Endothelial cell of umbilical vein (primary cell): Measurements from ENCODE around the gene SLC2A4. TPM values are rescaled to one million over a fixed set of nuclear protein-coding genes. Genes with fewer than 3 reads are reported as not detected.

Experiments
- BruUV-seq: library from RNA; stranded (reverse); fragments of 400-500 nt; replicated peaks from 2 replicates; lab custom pipeline; 2021; lab: Mats Ljungman, UMichigan
- CTCF ChIA-PET: fragments of 300-600, 350-600 bp; sonication (Branson Sonifier 250); formaldehyde crosslinking; loops from one replicate; lab custom pipeline; 2021; ENCODE audit warnings: antibody characterized with exemption, inconsistent platforms; lab: Charles Lee
- POLR2A ChIA-PET: fragments of 300-600, 350-600 bp; sonication (Branson Sonifier 250); formaldehyde crosslinking; loops from one replicate; lab custom pipeline; 2021; ENCODE audit warnings: antibody characterized with exemption, inconsistent platforms; lab: Charles Lee
- DNase-seq: peaks from one replicate; pipeline ENCODE4 v3.0.0-alpha.2; 2011; ENCODE audit warnings: low read depth, low spot score
- FAIRE-seq: peaks from 2 replicates; lab custom pipeline; 2011; peaks lifted over from hg19 to GRCh38; lab: Jason Lieb, UNC
- H2AFZ ChIP-seq: 2 replicates; pipeline ENCODE4 v1.6.0; 2012; ENCODE audit warnings: low read depth, low read length, control low read depth, inconsistent platforms
- H3K27ac ChIP-seq: 2 replicates; pipeline ENCODE4 v1.5.1; 2011; ENCODE audit warnings: low read depth, mild to moderate bottlenecking, control low read depth, low read length, moderate library complexity; ENCODE audit not compliant: insufficient read depth
- H3K27me3 ChIP-seq, 2 experiments: 2 replicates each; pipeline versions ENCODE4 v1.6.0 to v1.6.1; 2011; ENCODE audit warnings: low read length in 2 of 2, mixed read lengths in 1 of 2; ENCODE audit not compliant: control insufficient read depth in 2 of 2, insufficient read depth in 2 of 2
- H3K36me3 ChIP-seq, 2 experiments: 2 replicates in 1 of 2; 3 replicates in 1 of 2; pipeline ENCODE4 v1.5.1; 2011; ENCODE audit warnings: low read length in 2 of 2, mild to moderate bottlenecking in 1 of 2, moderate library complexity in 1 of 2; ENCODE audit not compliant: control insufficient read depth in 2 of 2, insufficient read depth in 2 of 2; ENCODE audit errors: extremely low read depth in 1 of 2
- H3K4me1 ChIP-seq: 3 replicates; pipeline ENCODE4 v1.5.1; 2011; ENCODE audit warnings: mild to moderate bottlenecking, low read length; ENCODE audit not compliant: control insufficient read depth, insufficient read depth; ENCODE audit errors: extremely low read depth
- H3K4me2 ChIP-seq: 2 replicates; pipeline ENCODE4 v1.6.1; 2011; ENCODE audit warnings: low read length, control low read depth, mixed read lengths; ENCODE audit not compliant: insufficient read depth
- H3K4me3 ChIP-seq, 3 experiments: fragments of 200-600 bp in 1 of 3; sonication (generic), shearing (Covaris generic) in 1 of 3; replicated peaks in 1 of 3; 2 replicates each; pipeline ENCODE4 v1.5.1; 2011 to 2016; ENCODE audit warnings: control low read depth in 3 of 3, low read length in 3 of 3, mild to moderate bottlenecking in 2 of 3, inconsistent platforms in 1 of 3, low read depth in 1 of 3, moderate library complexity in 1 of 3; ENCODE audit not compliant: insufficient read depth in 1 of 3
- H3K79me2 ChIP-seq: 2 replicates; pipeline ENCODE4 v1.6.0; 2012; ENCODE audit warnings: low read length, inconsistent platforms; ENCODE audit not compliant: control insufficient read depth, insufficient read depth
- H3K9ac ChIP-seq: replicated peaks from 2 replicates; pipeline ENCODE3; 2011; ENCODE audit warnings: low read length, control low read depth; ENCODE audit not compliant: insufficient read depth; ENCODE audit errors: extremely low read depth
- H3K9me1 ChIP-seq: replicated peaks from 3 replicates; pipeline ENCODE4 v1.6.0; 2011; ENCODE audit warnings: mild to moderate bottlenecking, low read length; ENCODE audit not compliant: control insufficient read depth, insufficient read depth; ENCODE audit errors: extremely low read depth
- H3K9me3 ChIP-seq: replicated peaks from 2 replicates; pipeline ENCODE4 v1.5.1; 2012; ENCODE audit warnings: low read length, inconsistent platforms; ENCODE audit not compliant: control insufficient read depth, insufficient read depth
- H4K20me1 ChIP-seq: replicated peaks from 2 replicates; pipeline ENCODE3; 2011; ENCODE audit warnings: mild to moderate bottlenecking, low read length; ENCODE audit not compliant: control insufficient read depth, insufficient read depth; ENCODE audit errors: extremely low read depth
- POLR2AphosphoS5 ChIP-seq: IDR thresholded peaks from 2 replicates; pipeline ENCODE4 v1.6.1; 2012; ENCODE audit warnings: low read depth, mild to moderate bottlenecking, control low read depth, low read length, moderate library complexity; ENCODE audit not compliant: insufficient read depth
- dilution Hi-C: fragments of 300-500 bp; cut with MboI; formaldehyde crosslinking; loops from one replicate; pipeline ENCODE4 v1.15.0; 2019; ENCODE audit warnings: low sequenced_read_pairs; ENCODE audit not compliant: extremely low pct_ligation_motif_present
- intact Hi-C: fragments of 100-400 bp; cut with micrococcal nuclease; formaldehyde crosslinking; loops from one replicate; pipeline ENCODE4 v1.10.0; 2022
- polyA plus RNA-seq, 4 experiments: library from polyadenylated mRNA; depleted of rRNA in 3 of 4; stranded (reverse) in 3 of 4; unstranded in 1 of 4; fragments of >200 nt; gene quantifications; 2 replicates each; pipeline versions ENCODE4 v1.2.1 to v1.2.3, GENCODE V29; 2011 to 2012; ENCODE audit warnings: missing spikeins in 1 of 4
- total RNA-seq: library from RNA; stranded (reverse); gene quantifications from 2 replicates; pipeline ENCODE4 v1.2.3, GENCODE V29; 2021
- TF ChIP-seq, protein P1 (sequence below), 2 donors: IDR thresholded peaks; 1 replicate in 1 of 2; 2 replicates in 1 of 2; pipeline ENCODE4 v1.5.1; 2011; ENCODE audit warnings: low read length in 2 of 2, mild to moderate bottlenecking in 2 of 2, moderate library complexity in 2 of 2, control low read depth in 1 of 2, inconsistent platforms in 1 of 2, low read depth in 1 of 2; ENCODE audit not compliant: insufficient read depth in 1 of 2; ENCODE audit errors: extremely low read depth in 1 of 2

The SLC2A4 gene
- total and polyA plus RNA-seq, 2 donors (not counting 3 experiments of a cell fraction or from before 2014, with no cell fraction given): 0.12 TPM; not detected in 1

GRCh38 chr17:7322520-7323194 is 41.1 kb downstream of the SLC2A4 start:
- Histone ChIP-seq H3K9me3 (no peaks in the 10 kb centered on the region), H3K9me1 (no peaks in the 10 kb centered on the region), H3K4me1 (no peaks in the 10 kb centered on the region), H3K36me3 (peaks cover 11 to 52% of the 10 kb centered on the region in 2 experiments), H4K20me1 (no peaks in the 10 kb centered on the region), H3K4me3 (no peak overlapping the region), H3K79me2 (peaks cover 2% of the 10 kb centered on the region), H3K9ac (no peak overlapping the region), H3K4me2 (no peak overlapping the region), H3K27ac (no peak overlapping the region), H3K27me3 (no peaks in the 10 kb centered on the region), H2AFZ (no peak overlapping the region)
- ChIA-PET POLR2A (no interaction called here), CTCF (no interaction called here)
- intact Hi-C loops (no loop called here), dilution Hi-C loops (no loop called here)
- FAIRE-seq: no peak
- TF ChIP-seq, protein P1, sequence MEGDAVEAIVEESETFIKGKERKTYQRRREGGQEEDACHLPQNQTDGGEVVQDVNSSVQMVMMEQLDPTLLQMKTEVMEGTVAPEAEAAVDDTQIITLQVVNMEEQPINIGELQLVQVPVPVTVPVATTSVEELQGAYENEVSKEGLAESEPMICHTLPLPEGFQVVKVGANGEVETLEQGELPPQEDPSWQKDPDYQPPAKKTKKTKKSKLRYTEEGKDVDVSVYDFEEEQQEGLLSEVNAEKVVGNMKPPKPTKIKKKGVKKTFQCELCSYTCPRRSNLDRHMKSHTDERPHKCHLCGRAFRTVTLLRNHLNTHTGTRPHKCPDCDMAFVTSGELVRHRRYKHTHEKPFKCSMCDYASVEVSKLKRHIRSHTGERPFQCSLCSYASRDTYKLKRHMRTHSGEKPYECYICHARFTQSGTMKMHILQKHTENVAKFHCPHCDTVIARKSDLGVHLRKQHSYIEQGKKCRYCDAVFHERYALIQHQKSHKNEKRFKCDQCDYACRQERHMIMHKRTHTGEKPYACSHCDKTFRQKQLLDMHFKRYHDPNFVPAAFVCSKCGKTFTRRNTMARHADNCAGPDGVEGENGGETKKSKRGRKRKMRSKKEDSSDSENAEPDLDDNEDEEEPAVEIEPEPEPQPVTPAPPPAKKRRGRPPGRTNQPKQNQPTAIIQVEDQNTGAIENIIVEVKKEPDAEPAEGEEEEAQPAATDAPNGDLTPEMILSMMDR (IDR thresholded peaks at IDR 0.05; ENCODE audit: extremely low read depth in 1 of 2, insufficient read depth in 1 of 2, low read depth in 1 of 2, low read length in 2 of 2): no peak
- DNase-seq: no peak
- BruUV-seq: no TSS peak

GRCh38 chr17:7323731-7324437 is 42.4 kb downstream of the SLC2A4 start:
- ChIA-PET POLR2A (no interaction called here), CTCF (interaction anchor here (0.8 to 1.8 kb wide), 6 partner anchors 13 to 237 kb away, joined by 3 to 13 read pairs (median 6); partner anchors contain the start of genes ACAP1, SLC2A4 and TNFSF13)
- intact Hi-C loops (loop anchor here (1.0 kb wide), 2 partner anchors 22 to 237 kb away; partner anchors contain the start of gene SENP3), dilution Hi-C loops (no loop called here)
- H3K27ac ChIP-seq: no peak overlapping the region
- H2AFZ ChIP-seq: no peak overlapping the region
- no peaks in the 10 kb centered on the region for H3K9me1 ChIP-seq
- FAIRE-seq: peak; percentile 79
- no peaks in the 10 kb centered on the region for H3K9me3 ChIP-seq
- H4K20me1 ChIP-seq: no peaks in the 10 kb centered on the region
- peaks cover 10% of the 10 kb centered on the region for H3K79me2 ChIP-seq
- no peak overlapping the region for H3K4me3 ChIP-seq
- DNase-seq: peak; percentile 32
- no peak overlapping the region for H3K9ac ChIP-seq
- no peak overlapping the region for H3K4me2 ChIP-seq
- BruUV-seq: TSS peak; percentile 7
- no peaks in the 10 kb centered on the region for H3K27me3 ChIP-seq
- H3K4me1 ChIP-seq: peaks cover 6% of the 10 kb centered on the region
- TF ChIP-seq POLR2AphosphoS5: no peak
- TF ChIP-seq, protein P1 (IDR thresholded peaks at IDR 0.05; ENCODE audit: extremely low read depth in 1 of 2, insufficient read depth in 1 of 2, low read depth in 1 of 2, low read length in 2 of 2): peak; percentile 91 to 95
- peaks cover 10 to 43% of the 10 kb centered on the region in 2 experiments for H3K36me3 ChIP-seq
